ENCODE measurements around the gene MCAT.

The MCAT gene

GRCh38 chr22:43173566-43173965 is 30.4 kb upstream of the MCAT start:
- no peak for DNase-seq (ENCODE audit: low read depth in 2 of 2)

DNA sequence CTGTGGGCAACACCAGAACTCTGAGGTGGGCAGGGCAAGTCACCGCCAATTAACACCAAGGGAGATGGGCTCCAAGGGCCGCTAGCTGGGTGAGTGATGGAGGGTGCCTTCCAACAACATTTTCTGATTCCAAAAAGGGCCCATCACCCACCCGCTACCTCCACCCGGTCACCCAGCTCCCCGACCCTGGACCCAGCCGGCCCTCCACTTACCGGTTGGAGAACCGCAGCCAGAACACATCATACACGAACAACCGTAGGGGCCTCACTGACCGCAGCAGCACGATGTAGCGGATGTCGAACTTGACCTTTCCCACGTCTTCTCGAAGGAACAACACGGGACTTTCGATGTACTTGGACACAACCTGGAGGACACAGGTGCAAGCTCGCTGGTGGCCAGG is 29.0 kb upstream of the MCAT start:
- no peak for DNase-seq (ENCODE audit: low read depth in 2 of 2)

DNA sequence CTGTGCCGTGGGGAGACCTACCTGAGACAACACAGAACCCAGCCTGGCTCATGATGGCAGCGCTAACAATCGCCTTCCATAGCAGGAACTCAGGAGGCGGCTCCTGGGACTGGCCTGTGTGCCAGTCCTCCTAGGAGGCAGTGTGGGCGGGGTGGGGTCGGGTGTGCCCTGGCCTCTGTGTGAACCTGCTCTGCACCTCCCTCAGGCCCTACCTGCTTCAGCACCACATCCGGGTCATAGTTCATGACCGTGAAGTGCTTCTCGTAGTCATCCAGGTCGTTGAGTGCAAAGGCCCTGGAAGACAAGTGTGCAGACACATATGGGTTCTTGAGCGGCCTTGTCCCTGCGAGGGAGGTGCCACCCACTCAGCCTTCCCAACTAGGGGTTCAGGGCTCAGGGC is 28.4 kb upstream of the MCAT start:
- DNase-seq (ENCODE audit: low read depth in 2 of 2): no peak

DNA sequence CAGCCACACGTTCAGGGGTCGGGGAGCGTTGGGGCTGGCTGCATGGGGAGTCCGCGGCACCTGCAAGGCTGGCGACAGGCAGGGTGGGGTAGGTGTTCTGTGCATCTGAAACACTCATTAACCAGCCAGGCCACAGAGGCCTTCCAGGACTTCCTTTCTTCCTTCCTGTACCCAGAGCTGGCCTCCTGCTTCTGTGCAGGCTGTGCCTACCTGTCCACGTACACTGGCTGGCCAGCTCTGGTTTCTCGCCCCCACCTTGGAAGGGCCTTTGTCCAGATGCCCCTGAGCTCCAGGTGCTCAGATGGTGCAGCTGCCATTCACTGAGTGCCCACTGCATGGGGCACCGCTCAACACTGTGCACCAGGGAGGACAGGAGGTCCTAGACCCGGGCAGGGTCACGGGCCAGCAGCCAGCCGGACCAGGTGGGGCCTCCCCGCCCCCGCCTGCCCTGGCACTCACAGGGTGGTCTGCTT is 27.9 kb upstream of the MCAT start:
- DNase-seq (ENCODE audit: low read depth in 2 of 2): no peak

DNA sequence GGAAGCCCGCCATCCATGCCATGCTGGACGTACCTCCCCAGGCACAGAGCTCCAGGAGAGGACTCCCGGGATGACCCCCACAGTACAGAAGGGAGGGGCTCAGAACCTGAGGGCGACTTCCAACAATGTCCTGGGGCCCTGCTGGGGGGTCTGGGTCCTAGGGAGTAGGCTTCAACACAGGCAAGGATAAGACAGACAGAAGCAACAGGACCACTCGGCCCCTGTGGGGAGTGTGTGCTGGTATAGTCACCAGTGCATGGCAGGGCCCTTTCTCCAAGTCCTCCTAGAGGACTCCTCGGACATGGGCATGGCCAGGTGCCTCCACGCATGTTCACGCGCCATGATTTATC is 26.9 kb upstream of the MCAT start:
- DNase-seq (ENCODE audit: low read depth in 2 of 2): no peak

- DNase-seq (ENCODE audit: low read depth in 2 of 2): no peak
Observed at GRCh38 chr22:43169310-43170130, 26.3 kb upstream of the MCAT start.

- no peak for DNase-seq (ENCODE audit: low read depth in 2 of 2)
Observed at GRCh38 chr22:43168471-43169309, 25.5 kb upstream of the MCAT start.

DNA sequence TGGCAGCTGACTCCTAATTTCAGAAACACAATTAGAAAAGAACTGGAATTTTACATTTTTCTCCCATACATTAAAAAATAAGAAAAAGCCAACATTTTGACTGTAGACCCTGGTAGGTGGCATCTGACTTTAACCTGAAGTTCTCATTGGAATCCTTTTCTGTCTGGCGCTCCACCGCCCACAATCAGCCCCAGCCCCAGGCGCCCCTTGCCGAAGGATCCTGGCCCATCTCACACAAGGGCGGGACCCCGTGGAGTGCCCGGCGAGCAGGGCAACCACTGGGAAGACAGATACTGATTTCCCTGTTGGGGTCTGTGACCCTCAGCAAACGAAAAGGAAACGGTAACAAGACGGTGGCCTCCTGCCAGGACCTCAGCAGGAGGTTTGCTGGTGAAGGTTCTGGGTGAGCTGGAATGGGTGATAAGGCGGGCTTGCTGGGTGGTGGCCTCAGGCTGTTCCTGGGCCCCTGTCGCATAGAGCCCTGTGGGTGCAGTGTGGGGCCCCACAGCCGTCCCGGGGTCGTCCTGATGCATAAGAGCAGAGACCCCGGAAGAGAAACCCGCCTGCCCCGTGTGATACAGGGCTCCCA is 23.9 kb upstream of the MCAT start:
- DNase-seq (ENCODE audit: low read depth in 2 of 2): no peak

DNA sequence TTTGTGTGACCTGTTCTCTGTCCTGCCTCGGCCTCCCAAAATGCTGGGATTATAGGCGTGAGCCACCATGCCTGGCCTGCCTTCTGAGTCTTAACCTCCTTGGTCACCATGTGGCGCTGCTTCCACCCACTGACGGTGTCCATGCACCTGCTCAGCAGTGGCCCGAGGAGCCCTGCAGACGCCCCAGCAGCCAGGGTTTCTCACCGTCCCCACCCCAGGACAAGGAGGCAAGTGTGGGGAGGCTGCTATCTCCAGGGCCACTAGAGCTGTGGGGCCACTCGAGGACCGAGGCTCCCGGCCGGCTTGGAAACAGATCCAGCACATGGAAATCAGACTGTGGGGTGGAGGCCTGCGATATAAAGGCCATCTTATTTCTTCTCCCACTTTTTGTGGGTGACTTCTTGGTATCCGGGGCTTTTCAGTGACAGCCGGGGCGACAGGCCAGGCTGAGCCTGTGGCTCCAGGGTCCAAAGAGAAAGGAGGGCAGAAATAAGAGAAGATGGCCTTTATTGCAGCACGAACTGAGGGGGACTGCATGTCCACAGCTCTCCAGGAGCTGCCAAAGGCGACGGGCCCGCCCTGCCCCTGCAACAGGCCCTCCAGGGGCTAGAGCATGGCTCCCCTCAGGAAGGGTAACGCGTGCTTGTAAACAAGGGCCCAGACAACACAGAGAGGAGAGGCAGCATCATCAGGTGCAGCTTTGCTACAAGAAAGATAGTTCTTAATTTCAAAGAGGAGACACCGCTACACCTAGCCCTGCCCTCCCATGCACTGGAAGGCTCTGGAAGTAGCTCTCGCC is 23.1 kb upstream of the MCAT start:
- DNase-seq (ENCODE audit: low read depth in 2 of 2): no peak

DNA sequence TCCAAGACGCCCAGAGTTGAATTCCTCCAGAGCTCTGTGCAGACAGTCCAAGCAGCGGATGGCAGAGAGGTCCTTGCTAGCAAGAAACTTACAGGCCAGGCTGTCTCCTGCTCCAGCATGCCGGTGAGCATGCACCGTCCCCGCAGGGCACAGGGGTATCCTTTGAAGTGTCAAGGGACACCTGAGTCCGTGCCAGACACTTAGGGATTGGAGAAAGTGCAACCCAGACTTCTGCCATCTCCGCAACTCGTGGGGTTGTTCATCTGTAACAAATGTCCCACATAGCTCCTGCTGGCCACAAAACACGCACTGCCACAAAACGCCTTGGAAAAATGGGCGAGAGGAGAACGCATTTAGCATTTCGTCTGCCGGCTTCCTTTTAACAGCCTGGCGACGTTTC is 21.4 kb upstream of the MCAT start:
- DNase-seq (ENCODE audit: low read depth in 2 of 2): no peak

GRCh38 chr22:43163241-43163795 is 20.1 kb upstream of the MCAT start:
- no peak for DNase-seq (ENCODE audit: low read depth in 2 of 2)

DNA sequence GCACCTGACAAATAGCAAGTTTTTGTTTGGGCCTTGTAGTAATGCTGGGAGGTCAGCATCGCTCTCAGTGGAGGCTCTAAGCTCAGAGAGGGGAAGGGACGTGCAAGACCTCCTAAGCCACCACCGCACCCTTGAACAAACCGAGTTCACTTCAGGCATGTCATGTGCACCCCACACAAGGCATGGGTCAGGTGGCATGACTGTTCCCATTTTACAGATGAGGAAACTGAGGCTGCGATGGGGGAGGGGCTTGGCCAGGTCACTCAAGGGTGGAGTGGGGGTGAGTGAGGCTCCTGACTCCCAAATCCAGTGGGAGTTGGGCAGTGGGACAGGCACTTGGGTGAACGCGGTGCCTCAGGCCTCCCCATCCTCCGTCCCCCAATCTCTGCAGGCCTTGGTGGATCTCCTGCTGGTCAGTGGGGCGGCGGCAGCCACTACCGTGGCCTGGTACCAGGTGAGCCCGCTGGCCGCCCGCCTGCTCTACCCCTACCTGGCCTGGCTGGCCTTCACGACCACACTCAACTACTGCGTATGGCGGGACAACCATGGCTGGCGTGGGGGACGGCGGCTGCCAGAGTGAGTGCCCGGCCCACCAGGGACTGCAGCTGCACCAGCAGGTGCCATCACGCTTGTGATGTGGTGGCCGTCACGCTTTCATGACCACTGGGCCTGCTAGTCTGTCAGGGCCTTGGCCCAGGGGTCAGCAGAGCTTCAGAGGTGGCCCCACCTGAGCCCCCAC is 19.4 kb upstream of the MCAT start:
- DNase-seq (ENCODE audit: low read depth in 2 of 2): no peak

- no peak for DNase-seq (ENCODE audit: low read depth in 2 of 2)
Observed at GRCh38 chr22:43160497-43161126, 17.4 kb upstream of the MCAT start.

DNA sequence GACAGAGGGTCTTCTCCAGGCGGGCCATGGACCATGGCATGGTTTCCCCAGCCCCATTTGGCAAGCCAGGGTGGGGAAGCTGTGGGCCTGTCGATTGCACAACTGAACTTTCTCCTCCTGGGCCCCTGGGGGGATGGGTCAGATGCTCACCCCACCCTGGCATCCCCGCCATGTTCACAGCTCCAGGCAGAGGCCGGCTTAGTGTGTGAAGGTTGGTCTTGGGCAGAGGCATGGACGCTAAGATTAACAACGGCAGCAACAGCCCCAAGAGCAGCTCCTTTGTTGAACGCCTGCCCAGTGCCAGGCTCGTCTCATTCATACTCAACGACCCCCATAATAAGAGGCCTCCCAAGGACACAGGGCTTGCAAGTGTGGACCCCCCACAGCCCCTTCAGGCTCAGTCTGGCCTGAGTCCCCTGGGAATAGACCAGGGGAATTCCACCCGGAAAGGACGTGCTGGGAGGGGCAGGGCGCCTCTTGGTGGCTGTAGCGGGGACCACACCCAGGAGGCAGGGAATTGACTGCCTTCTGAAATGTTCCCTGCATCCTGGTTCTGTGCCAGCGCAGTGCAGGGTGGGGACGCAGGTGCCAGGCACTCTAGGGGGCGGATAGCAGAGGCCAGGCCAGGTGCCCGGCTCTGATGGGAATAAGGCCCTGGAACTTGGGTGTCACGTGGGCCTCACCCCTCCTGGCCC is 16.4 kb upstream of the MCAT start:
- no peak for DNase-seq (ENCODE audit: low read depth in 2 of 2)

DNA sequence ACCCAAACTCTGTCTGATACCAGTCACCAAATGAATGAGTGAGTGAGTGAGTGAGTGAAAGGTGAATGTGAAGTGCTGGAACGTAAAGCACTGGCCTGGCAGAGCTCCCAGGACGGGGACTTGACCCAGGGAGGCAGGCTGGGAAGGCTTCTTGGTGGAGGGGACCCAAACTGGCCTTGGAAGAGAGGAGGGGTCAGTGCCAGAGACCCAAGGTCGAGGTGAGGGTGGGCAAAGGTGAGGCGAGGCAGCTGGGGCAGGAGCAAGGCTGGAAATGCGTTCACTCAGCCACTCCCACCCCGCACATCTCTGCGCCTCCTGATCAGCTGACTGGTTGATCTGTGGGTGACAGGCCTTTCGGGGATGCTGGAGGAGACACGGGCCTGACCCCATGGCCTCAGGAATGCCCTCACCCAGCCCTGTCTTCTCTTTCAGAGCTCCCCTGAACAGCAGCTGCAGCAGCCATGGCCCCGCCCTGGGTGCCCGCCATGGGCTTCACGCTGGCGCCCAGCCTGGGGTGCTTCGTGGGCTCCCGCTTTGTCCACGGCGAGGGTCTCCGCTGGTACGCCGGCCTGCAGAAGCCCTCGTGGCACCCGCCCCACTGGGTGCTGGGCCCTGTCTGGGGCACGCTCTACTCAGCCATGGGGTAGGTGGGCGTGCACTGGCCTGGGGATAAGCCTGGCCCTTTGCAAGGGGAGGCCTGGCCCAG is 15.7 kb upstream of the MCAT start:
- no peak for DNase-seq (ENCODE audit: low read depth in 2 of 2)

DNA sequence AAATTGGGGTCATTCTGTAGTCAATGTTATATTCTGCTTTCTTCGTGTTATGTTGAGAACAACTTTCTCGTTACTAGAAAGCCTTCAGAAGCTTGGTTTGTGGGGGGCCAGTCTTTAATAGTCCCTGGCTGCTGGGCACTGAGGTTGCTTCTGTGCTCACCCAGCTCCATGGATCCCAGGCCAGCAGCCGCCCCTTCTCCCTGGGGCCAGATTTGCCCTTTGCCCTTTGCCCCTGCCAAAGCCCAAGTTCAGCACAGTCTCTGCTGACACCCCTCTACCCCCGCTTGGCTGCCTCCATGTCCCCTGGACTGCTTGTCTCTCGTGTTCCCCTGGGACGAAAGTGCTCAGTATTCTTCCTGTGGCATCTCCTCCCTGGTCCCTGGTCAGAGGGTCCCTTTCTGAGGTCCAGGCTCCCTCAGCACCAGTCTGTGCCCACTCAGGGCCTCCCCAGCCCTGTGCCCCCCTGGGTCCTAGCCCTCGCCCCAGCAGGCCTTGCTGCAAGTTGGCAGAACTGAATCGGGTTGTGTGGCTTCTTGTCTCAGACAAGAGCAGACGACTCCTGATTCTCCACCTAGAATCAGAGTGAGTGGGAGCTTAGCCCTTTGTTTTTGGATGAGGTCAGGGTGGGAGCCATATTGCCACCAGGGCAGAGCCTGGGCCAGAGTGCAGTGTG is 14.8 kb upstream of the MCAT start:
- DNase-seq (ENCODE audit: low read depth in 2 of 2): no peak

DNA sequence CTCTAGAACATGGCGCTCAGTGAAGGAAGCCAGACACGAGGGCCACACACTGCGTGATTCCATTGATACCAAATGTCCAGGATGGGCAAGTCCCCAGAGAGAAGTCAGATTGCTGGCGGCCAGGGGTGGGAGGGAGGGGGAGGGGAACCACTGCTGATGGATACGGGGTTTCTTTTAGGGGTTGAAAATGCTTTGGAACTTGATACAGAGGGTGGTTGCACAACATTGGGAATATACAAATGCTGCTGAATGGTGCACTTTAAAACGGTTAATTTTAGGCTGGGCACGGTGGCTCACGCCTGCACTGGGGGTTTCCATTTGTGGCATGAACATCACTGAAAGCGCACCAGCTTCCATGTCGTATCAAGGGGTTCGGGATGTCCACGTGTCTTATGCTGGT is 13.2 kb upstream of the MCAT start:
- DNase-seq (ENCODE audit: low read depth in 2 of 2): no peak

DNA sequence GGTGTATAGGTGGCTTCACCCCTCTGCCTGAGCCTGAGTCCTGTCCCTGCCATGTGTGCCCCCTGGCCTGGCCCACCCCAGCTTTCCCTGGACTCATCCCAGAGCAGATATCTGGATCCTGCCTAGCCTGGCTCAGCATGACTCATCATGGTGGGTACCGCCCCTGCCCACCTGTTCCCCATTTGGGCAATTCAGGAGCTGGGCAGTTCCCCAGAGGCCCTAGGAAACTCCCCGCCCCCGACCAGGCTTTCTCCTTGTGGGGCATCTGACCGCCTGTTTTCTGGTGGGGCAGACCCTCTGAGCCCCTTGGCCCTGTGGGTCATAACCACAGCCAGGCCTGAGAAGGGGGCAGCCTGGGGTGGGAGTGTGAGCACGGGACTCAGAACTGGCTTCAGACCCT is 12.6 kb upstream of the MCAT start:
- no peak for DNase-seq (ENCODE audit: low read depth in 2 of 2)
